Activated naive CD8-positive, alpha-beta T cell treated with anti-CD3 and anti-CD28 coated beads, Interleukin-2, amount 10 ng/mL, durations not matched to agents 7 days and 5 days (primary cell): Measurements from ENCODE around the gene HES3. TPM values are rescaled to one million over a fixed set of nuclear protein-coding genes. Genes with fewer than 3 reads are reported as not detected.

Experiments used
- ATAC-seq: fragments of 150-1000 bp; cut with Tn5 transposase; one replicate; pipeline ENCODE4 v1.10.0; 2021; ENCODE audit warnings: low read depth, moderate library complexity
- POLR2A ChIA-PET: fragments of 350-600 bp; sonication (Branson Sonifier 250); formaldehyde crosslinking; loops from one replicate; lab custom pipeline; 2021; ENCODE audit warnings: antibody characterized with exemption; lab: Charles Lee
- DNase-seq: peaks from one replicate; pipeline ENCODE4 v3.0.0; 2021
- H3K27ac Mint-ChIP-seq: one replicate; pipeline ENCODE4 v1.8.0; 2022; ENCODE audit warnings: mild to moderate bottlenecking, mixed read lengths
- H3K27me3 Mint-ChIP-seq: one replicate; pipeline ENCODE4 v1.8.0; 2022; ENCODE audit warnings: mild to moderate bottlenecking, moderate library complexity, mixed read lengths
- H3K36me3 Mint-ChIP-seq: one replicate; pipeline ENCODE4 v1.8.0; 2021; ENCODE audit warnings: mild to moderate bottlenecking, mixed read lengths
- H3K4me1 Mint-ChIP-seq: one replicate; pipeline ENCODE4 v1.8.0; 2021; ENCODE audit warnings: mixed read lengths
- H3K4me3 Mint-ChIP-seq: one replicate; pipeline ENCODE4 v1.8.0; 2022; ENCODE audit warnings: mild to moderate bottlenecking, moderate library complexity, mixed read lengths
- H3K9me3 Mint-ChIP-seq: one replicate; pipeline ENCODE4 v1.8.0; 2021; ENCODE audit warnings: mixed read lengths
- total RNA-seq, 2 experiments: library from RNA; stranded (reverse); gene quantifications; one replicate each; pipeline ENCODE4 v1.2.3, GENCODE V29; 2021

Gene HES3
- total RNA-seq, 2 experiments from 2014 or later: not detected

- DNase-seq: peak; percentile 24
- Mint-ChIP-seq H3K27ac (no peak overlapping the region), H3K4me1 (no peaks in the 10 kb centered on the region), H3K4me3 (no peak overlapping the region), H3K9me3 (no peaks in the 10 kb centered on the region), H3K36me3 (no peaks in the 10 kb centered on the region), H3K27me3 (peaks cover 32% of the 10 kb centered on the region)
- POLR2A ChIA-PET: no interaction called here
- no peak for ATAC-seq
Measured at GRCh38 chr1:6252374-6252710, 8.4 kb downstream of the HES3 start.

DNA sequence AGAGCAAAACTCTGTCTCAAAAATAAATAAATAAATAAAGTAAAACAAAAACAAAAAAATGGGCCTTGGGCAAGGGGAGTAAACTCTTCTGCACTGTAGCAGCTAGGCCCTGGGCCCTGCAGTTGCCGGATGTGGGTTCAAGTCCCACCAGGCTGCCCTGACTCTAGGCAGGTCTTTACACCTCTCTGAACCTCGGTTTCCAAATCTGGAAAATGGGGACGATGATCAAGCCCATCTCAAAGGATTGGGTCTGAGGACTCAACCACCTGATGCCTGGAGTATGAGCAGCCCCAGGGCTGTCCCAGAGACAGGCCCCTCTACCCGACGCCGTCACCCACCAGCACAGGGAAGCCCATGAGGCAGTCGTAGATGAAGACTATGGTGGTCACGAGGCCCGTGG lies 9.4 kb downstream of the HES3 start:
- Mint-ChIP-seq H3K27ac (no peak overlapping the region), H3K27me3 (peaks cover 25% of the 10 kb centered on the region), H3K36me3 (no peaks in the 10 kb centered on the region), H3K9me3 (no peaks in the 10 kb centered on the region), H3K4me1 (no peaks in the 10 kb centered on the region), H3K4me3 (no peak overlapping the region)
- POLR2A ChIA-PET: no interaction called here
- DNase-seq (no peak), ATAC-seq (no peak)

- Mint-ChIP-seq H3K4me3 (no peak overlapping the region), H3K4me1 (no peaks in the 10 kb centered on the region), H3K27me3 (peaks cover 27% of the 10 kb centered on the region), H3K27ac (no peak overlapping the region), H3K36me3 (no peaks in the 10 kb centered on the region), H3K9me3 (no peaks in the 10 kb centered on the region)
- DNase-seq (no peak), ATAC-seq (no peak)
- POLR2A ChIA-PET: no interaction called here
Measured at GRCh38 chr1:6254691-6255090, 10.7 kb downstream of the HES3 start.

- Mint-ChIP-seq H3K27me3 (peaks cover 14% of the 10 kb centered on the region), H3K4me3 (no peak overlapping the region), H3K27ac (no peak overlapping the region), H3K4me1 (no peaks in the 10 kb centered on the region), H3K36me3 (no peaks in the 10 kb centered on the region), H3K9me3 (no peaks in the 10 kb centered on the region)
- POLR2A ChIA-PET: no interaction called here
- ATAC-seq (no peak), DNase-seq (no peak)
Measured at GRCh38 chr1:6256645-6257044, 12.7 kb downstream of the HES3 start.

DNA sequence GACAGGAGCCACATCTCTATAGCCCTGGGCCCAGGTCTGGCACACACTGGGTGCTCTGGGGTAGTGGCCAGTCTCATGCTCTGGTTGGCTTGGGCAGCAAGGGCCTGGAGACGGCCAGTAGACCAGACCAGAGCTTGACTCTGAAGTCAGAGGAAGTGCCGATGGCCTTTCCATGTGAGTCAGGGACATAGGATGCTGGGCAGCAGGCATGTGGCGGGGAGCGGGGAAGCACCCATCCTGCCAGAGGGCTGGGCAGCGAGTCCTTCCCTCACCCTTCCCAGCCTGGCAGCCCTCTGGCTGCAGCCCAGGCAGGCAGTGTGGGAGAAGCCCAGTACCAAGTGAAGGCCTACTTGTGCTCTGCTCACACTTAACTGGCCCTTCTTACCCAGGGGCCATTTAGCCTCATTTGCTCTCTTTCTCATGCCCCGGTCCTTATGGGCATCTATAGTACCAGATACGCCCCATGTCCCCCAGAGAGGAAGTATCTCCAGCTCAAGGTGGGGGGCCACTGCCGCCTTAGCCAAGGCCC lies 13.6 kb downstream of the HES3 start:
- POLR2A ChIA-PET: no interaction called here
- Mint-ChIP-seq H3K27me3 (peaks cover 17% of the 10 kb centered on the region), H3K4me1 (peaks cover 2% of the 10 kb centered on the region), H3K36me3 (no peaks in the 10 kb centered on the region), H3K27ac (no peak overlapping the region), H3K4me3 (no peak overlapping the region), H3K9me3 (no peaks in the 10 kb centered on the region)
- DNase-seq (no peak), ATAC-seq (no peak)

DNA sequence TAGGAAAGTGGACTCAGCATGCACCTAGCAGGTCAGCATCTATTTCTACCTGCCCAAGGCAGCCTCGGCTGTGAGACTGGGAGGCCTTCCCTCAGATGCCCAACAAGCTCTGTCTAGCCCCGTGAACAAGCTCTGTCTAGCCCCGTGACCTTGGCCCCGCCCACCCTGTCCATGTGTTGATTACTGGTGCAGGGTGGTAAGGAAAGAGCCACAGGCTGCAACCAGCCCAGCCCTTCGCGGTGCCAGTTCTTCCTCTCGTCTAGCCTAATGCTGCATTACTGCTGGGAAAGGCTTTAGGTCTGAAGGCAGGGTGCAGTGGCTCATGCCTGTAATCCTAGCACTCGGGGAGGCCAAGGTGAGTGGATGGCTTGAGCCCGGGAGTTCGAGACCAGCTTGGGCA lies 14.7 kb downstream of the HES3 start:
- POLR2A ChIA-PET: no interaction called here
- ATAC-seq (no peak), DNase-seq (no peak)
- Mint-ChIP-seq H3K27ac (no peak overlapping the region), H3K9me3 (no peaks in the 10 kb centered on the region), H3K36me3 (no peaks in the 10 kb centered on the region), H3K4me3 (no peak overlapping the region), H3K27me3 (peaks cover 17% of the 10 kb centered on the region), H3K4me1 (peaks cover 6% of the 10 kb centered on the region)

GRCh38 chr1:6259491-6260362 lies 15.7 kb downstream of the HES3 start:
- Mint-ChIP-seq H3K4me3 (peak overlapping the region; percentile 52), H3K27me3 (peaks cover 17% of the 10 kb centered on the region), H3K36me3 (no peaks in the 10 kb centered on the region), H3K4me1 (peaks cover 6% of the 10 kb centered on the region), H3K9me3 (no peaks in the 10 kb centered on the region), H3K27ac (no peak overlapping the region)
- DNase-seq: peak; percentile 88
- POLR2A ChIA-PET: interaction anchor here (0.7 kb wide), 1 partner anchor 161 kb away, joined by 3 read pairs; no protein-coding TSS in a partner anchor
- ATAC-seq: peak; percentile 79

DNA sequence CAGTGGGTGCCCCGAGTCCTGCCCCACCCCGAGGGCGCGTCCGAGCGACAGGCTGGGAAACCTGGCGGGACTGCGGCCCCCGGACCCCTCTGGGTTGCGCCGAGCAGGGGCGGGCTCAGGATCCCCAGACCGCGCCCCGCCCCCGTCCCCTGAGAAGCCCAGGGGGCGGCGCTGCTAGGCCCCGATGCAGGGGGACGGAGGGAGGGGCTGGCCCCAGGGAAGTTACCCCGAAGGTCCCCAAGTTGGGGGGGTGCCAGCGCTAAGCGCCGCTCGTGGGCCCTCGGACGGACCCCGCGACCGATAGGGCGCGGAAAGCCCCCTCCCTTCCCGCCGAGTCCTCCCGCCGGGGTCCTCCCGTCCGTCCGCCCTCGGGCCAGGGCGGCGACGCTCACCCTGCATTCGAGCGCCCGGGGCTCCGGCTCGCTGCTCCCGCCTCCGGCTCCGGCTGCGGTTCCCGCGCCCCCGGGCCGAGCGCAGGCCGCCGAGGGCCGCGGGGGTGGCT lies 16.5 kb downstream of the HES3 start:
- peak; percentile 27 for ATAC-seq
- Mint-ChIP-seq H3K36me3 (no peaks in the 10 kb centered on the region), H3K27me3 (peaks cover 17% of the 10 kb centered on the region), H3K27ac (no peak overlapping the region), H3K9me3 (no peaks in the 10 kb centered on the region), H3K4me3 (no peak overlapping the region), H3K4me1 (peaks cover 6% of the 10 kb centered on the region)
- POLR2A ChIA-PET: interaction anchor here (0.6 kb wide), 1 partner anchor 390 kb away, joined by 4 read pairs; no protein-coding TSS in a partner anchor
- peak; percentile 58 for DNase-seq

DNA sequence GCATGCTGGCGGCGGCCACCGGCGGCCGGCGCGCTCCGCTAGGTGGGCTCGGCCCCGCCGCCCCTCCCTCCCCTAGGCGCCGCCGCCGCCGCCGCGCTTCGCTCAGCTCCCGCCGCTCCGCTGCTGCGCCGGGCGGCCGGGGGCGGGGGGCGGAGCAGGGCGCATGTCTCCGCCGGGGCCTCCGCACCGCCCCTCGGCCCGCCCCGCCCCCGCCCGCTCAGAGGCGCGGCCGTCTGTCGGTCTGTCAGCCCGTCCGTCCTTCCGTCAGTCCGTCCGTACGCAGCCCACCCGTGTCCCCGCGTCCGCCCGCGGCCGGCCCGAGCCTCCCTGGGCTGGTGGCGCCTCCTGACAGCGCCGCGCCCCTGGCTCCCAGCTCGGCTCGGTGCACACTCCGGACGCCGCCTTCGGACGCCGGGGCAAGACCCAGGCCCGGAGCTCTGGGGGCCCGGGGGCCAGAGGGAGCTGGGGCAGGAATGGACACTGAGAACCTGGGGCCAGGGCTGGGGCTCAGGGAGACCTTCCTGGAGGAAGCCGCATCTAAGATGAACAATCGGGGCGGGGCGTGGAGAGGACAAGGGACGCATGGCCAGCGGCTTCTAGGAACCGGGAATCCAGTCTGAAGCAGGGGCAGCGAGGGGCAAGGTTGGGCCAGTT lies 17.1 kb downstream of the HES3 start, which contains the start of gene GPR153:
GPR153 (minus strand) TSS at position 138 of the 654 bp plus-strand sequence. CDS start 6,193 bp downstream, outside the sequence.
- Mint-ChIP-seq H3K27me3 (peaks cover 17% of the 10 kb centered on the region), H3K4me3 (peak within 1 kb of the TSS; percentile 57), H3K27ac (no peak within 1 kb of the TSS), H3K4me1 (peaks cover 6% of the 10 kb centered on the region), H3K36me3 (no peaks in the 10 kb centered on the region), H3K9me3 (no peaks in the 10 kb centered on the region)
- peak; percentile 48 for ATAC-seq
- DNase-seq: peak; percentile 74
- POLR2A ChIA-PET: interaction anchor here (0.6 kb wide), 1 partner anchor 389 kb away, joined by 4 read pairs; no protein-coding TSS in a partner anchor

DNA sequence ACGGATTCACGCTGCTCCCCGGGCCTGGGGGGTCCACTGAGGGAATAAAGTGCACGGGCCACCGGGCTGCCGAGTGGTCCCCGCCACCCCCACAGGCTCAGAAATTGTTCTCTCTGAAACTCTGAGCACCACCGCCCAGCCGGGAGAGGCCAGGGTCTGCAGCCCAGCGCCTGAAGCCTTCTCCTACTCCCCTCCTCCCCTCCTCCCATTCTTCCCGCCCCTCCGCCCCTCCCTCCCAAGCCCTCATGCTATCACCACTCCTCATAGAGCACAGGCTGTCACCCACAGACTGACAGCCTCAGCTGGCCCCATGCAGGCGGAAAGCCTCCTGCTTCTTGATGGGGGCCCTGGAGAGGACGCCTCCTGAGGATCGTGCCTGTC lies 17.6 kb downstream of the HES3 start:
- no peaks in the 10 kb centered on the region for H3K36me3 Mint-ChIP-seq
- peak overlapping the region; percentile 57 for H3K4me3 Mint-ChIP-seq
- DNase-seq (no peak), ATAC-seq (no peak)
- no peak overlapping the region for H3K27ac Mint-ChIP-seq
- POLR2A ChIA-PET: no interaction called here
- H3K4me1 Mint-ChIP-seq: peaks cover 6% of the 10 kb centered on the region
- H3K9me3 Mint-ChIP-seq: no peaks in the 10 kb centered on the region
- H3K27me3 Mint-ChIP-seq: peaks cover 17% of the 10 kb centered on the region

DNA sequence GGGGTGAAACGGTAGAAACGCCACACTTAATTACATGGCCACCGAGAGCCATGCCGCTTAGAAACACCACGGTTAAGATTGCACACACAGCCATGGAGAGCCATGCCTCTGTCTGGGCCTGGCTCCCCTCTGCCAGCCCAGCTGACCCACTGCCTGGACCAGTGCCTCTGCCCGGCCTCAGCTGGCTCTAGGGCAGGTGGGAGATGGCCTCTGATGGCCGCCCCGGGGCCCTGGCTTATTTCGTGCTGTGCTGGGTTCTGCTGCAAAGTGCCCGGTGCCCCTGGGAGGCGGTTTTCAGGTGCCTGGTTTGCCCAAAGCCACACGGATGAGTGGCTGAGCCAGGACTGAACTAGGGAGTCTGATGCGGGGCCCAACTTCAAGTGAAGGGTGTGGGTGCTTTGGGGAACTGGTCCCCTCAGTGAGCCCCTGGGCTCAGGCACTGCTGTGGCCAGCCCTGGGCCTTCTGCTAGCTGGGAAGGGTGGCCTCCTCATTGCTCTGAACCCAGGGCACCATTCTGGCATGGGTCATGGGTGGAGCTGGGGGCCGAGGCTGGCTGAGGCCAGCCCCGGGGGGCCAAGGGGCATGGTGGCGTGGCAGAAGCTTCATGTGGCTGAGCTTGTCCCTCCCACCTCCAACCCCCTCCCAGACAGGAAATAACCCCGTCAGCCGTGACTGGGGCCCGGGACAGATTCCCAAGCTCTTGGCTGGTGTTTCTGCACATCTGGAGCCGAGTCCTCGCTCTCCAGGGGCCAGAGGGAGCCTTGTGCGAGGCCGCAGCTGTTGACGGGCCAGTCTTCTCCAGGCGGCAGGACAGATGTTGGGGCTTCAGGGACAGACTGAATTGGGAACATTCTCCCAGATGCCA lies 18.8 kb downstream of the HES3 start:
- H3K36me3 Mint-ChIP-seq: no peaks in the 10 kb centered on the region
- H3K4me3 Mint-ChIP-seq: no peak overlapping the region
- DNase-seq (no peak), ATAC-seq (no peak)
- no peaks in the 10 kb centered on the region for H3K9me3 Mint-ChIP-seq
- peaks cover 6% of the 10 kb centered on the region for H3K4me1 Mint-ChIP-seq
- H3K27ac Mint-ChIP-seq: no peak overlapping the region
- peaks cover 16% of the 10 kb centered on the region for H3K27me3 Mint-ChIP-seq
- POLR2A ChIA-PET: interaction anchor here (0.5 kb wide), 1 partner anchor 74 kb away, joined by 3 read pairs; no protein-coding TSS in a partner anchor

DNA sequence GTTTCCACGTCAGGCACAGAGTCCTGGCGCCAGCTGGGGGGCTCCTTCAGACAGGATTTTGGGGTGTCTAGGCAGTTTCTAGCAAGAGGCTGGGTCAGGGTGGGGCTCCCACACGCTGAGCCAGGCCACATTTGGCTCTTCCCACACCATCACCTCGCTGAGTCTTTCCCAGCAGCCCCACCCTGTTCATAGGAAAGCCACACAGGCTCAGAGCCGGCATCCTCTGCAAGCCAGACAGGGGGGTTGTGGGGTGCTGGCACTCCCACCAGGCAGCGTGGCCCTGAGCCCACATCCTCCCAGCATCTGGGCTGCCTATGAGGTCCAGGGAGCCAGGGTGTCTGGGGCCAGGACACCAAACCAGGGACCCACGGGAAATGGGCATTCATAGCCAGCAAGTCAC lies 19.7 kb downstream of the HES3 start:
- ATAC-seq (no peak), DNase-seq (no peak)
- Mint-ChIP-seq H3K4me3 (no peak overlapping the region), H3K4me1 (peaks cover 6% of the 10 kb centered on the region), H3K36me3 (no peaks in the 10 kb centered on the region), H3K27ac (no peak overlapping the region), H3K27me3 (peaks cover 15% of the 10 kb centered on the region), H3K9me3 (no peaks in the 10 kb centered on the region)
- POLR2A ChIA-PET: no interaction called here

GRCh38 chr1:6265151-6265550 lies 21.2 kb downstream of the HES3 start:
- peaks cover 6% of the 10 kb centered on the region for H3K4me1 Mint-ChIP-seq
- no peak overlapping the region for H3K4me3 Mint-ChIP-seq
- ATAC-seq (no peak), DNase-seq (no peak)
- H3K9me3 Mint-ChIP-seq: no peaks in the 10 kb centered on the region
- POLR2A ChIA-PET: no interaction called here
- H3K27ac Mint-ChIP-seq: no peak overlapping the region
- H3K27me3 Mint-ChIP-seq: peaks cover 7% of the 10 kb centered on the region
- H3K36me3 Mint-ChIP-seq: no peaks in the 10 kb centered on the region
